Gastroesophageal sphincter (tissue), 4 donors: ENCODE data around the gene HDAC4. TPM values are rescaled to one million over a fixed set of nuclear protein-coding genes. Genes with fewer than 3 reads are reported as not detected.

Experiments used
- ATAC-seq: fragments of 150-250 bp; one replicate; pipeline ENCODE4 v1.9.1; 2016; ENCODE audit warnings: mild to moderate bottlenecking, moderate library complexity
- H3K27ac ChIP-seq, 4 donors: fragments of 200-600 bp; sonication (generic) in 3 of 4; 1 replicate in 3 of 4; 2 replicates in 1 of 4; pipeline ENCODE4 v1.5.1; 2016 to 2019
- H3K27me3 ChIP-seq: fragments of 200-600 bp; sonication (generic); one replicate; pipeline ENCODE4 v1.5.1; 2019
- H3K36me3 ChIP-seq, 2 donors: fragments of 200-600 bp; sonication (generic); one replicate each; pipeline ENCODE4 v1.5.1; 2019; ENCODE audit warnings: control low read depth in 1 of 2
- H3K4me1 ChIP-seq, 3 donors: fragments of 200-600 bp; sonication (generic); 1 replicate in 2 of 3; 2 replicates in 1 of 3; pipeline ENCODE4 v1.5.1; 2016 to 2019; ENCODE audit warnings: control low read depth in 2 of 3
- H3K4me3 ChIP-seq, 2 donors: fragments of 200-600 bp; sonication (generic); one replicate each; pipeline ENCODE4 v1.5.1; 2019; ENCODE audit warnings: mild to moderate bottlenecking in 1 of 2, moderate library complexity in 1 of 2
- H3K9me3 ChIP-seq, 3 donors: fragments of 200-600 bp; sonication (generic); one replicate each; pipeline ENCODE4 v1.5.1; 2017 to 2019; ENCODE audit warnings: control low read depth in 2 of 3
- CTCF ChIP-seq, 4 experiments: fragments of 200-600 bp in 2 of 4; fragments of 450-650 bp in 2 of 4; sonication (generic) in 1 of 4; IDR thresholded peaks; one replicate each; pipeline ENCODE4 v1.5.1; 2017 to 2019; ENCODE audit warnings: antibody characterized with exemption in 4 of 4, mild to moderate bottlenecking in 2 of 4, moderate library complexity in 2 of 4
- EP300 ChIP-seq: sonication (generic); formaldehyde crosslinking; IDR thresholded peaks from one replicate; pipeline ENCODE4 v1.6.1; 2017; ENCODE audit warnings: antibody characterized with exemption, mild to moderate bottlenecking
- POLR2A ChIP-seq, 2 donors: fragments of 450-650 bp; IDR thresholded peaks; one replicate each; pipeline ENCODE4 v1.6.1; 2017; ENCODE audit warnings: antibody characterized with exemption in 2 of 2, mild to moderate bottlenecking in 2 of 2, moderate library complexity in 1 of 2
- POLR2AphosphoS5 ChIP-seq: sonication (generic); formaldehyde crosslinking; IDR thresholded peaks from one replicate; pipeline ENCODE4 v1.6.1; 2017; ENCODE audit warnings: antibody characterized with exemption
- WGBS, 2 donors: methylation state at CpG; one replicate each; pipeline ENCODE4 v1.1.5; 2018; ENCODE audit warnings: low coverage in 1 of 2; 5-methylcytosine and 5-hydroxymethylcytosine counted together
- total RNA-seq, 4 donors: library from RNA; depleted of rRNA; stranded (reverse); fragments of >200 nt; gene quantifications; one replicate each; pipeline ENCODE4 v1.1.0, GENCODE V29; 2016

Gene HDAC4
- total RNA-seq, 4 donors from 2014 or later: 41.3 to 104 (median 85.8) TPM

- peak; percentile 77 for ATAC-seq
- WGBS, 2 donors: no CpG with 5 or more reads among the region's 34 CpGs
- Histone ChIP-seq H3K4me3 (peak overlapping the region in 1 of 2 donors; percentile 11), H3K36me3 (no peaks in the 10 kb centered on the region), H3K27ac (peak overlapping the region in 3 of 4 donors; percentile 78 to 86 (median 84)), H3K4me1 (peaks cover 0 to 96% (median 46%) of the 10 kb centered on the region in 3 donors), H3K9me3 (no peaks in the 10 kb centered on the region), H3K27me3 (no peaks in the 10 kb centered on the region)
- TF ChIP-seq CTCF (IDR thresholded peaks at IDR 0.05) (peak in 1 of 4 experiments; percentile 9), POLR2AphosphoS5 (peak; percentile 57), POLR2A (IDR thresholded peaks at IDR 0.05) (no peak)
Observed at GRCh38 chr2:239275044-239275685, 125.7 kb downstream of the HDAC4 start.

GRCh38 chr2:239274391-239275043, 126.3 kb downstream of the HDAC4 start:
- Histone ChIP-seq H3K4me3 (peak overlapping the region in 1 of 2 donors; percentile 11), H3K4me1 (peaks cover 0 to 96% (median 41%) of the 10 kb centered on the region in 3 donors), H3K27ac (peak overlapping the region in 3 of 4 donors; percentile 78 to 86 (median 84)), H3K9me3 (no peaks in the 10 kb centered on the region), H3K27me3 (no peaks in the 10 kb centered on the region), H3K36me3 (no peaks in the 10 kb centered on the region)
- WGBS, 2 donors: 70 to 78% methylated on average over 6 to 10 of the region's 16 CpGs
- peak; percentile 52 for ATAC-seq
- TF ChIP-seq POLR2AphosphoS5: no peak
- no peak for TF ChIP-seq POLR2A (IDR thresholded peaks at IDR 0.05)
- TF ChIP-seq CTCF (IDR thresholded peaks at IDR 0.05): no peak
- TF ChIP-seq EP300: no peak

- H3K27me3 ChIP-seq: no peaks in the 10 kb centered on the region
- H3K4me1 ChIP-seq: peaks cover 0 to 96% (median 37%) of the 10 kb centered on the region in 3 donors
- peak overlapping the region in 3 of 4 donors; percentile 78 to 86 (median 84) for H3K27ac ChIP-seq
- ATAC-seq: no peak
- TF ChIP-seq EP300: no peak
- no peak for TF ChIP-seq POLR2A (IDR thresholded peaks at IDR 0.05)
- TF ChIP-seq CTCF (IDR thresholded peaks at IDR 0.05): no peak
- no peak for TF ChIP-seq POLR2AphosphoS5
- H3K36me3 ChIP-seq: no peaks in the 10 kb centered on the region
- WGBS, 2 donors: 66 to 84% methylated on average over 8 to 13 of the region's 23 CpGs
- H3K9me3 ChIP-seq: no peaks in the 10 kb centered on the region
- no peak overlapping the region for H3K4me3 ChIP-seq
Observed at GRCh38 chr2:239273280-239274234, 127.3 kb downstream of the HDAC4 start.

- Histone ChIP-seq H3K36me3 (no peaks in the 10 kb centered on the region), H3K27me3 (no peaks in the 10 kb centered on the region), H3K9me3 (no peaks in the 10 kb centered on the region), H3K4me1 (peaks cover 0 to 99% (median 45%) of the 10 kb centered on the region in 3 donors), H3K4me3 (no peak overlapping the region), H3K27ac (peak overlapping the region in 3 of 4 donors; percentile 38 to 84 (median 46))
- WGBS, 2 donors: 93 to 95% methylated on average over 3 of the region's 9 CpGs
- no peak for ATAC-seq
- TF ChIP-seq EP300 (no peak), POLR2AphosphoS5 (no peak)
Observed at GRCh38 chr2:239272626-239273025, 128.2 kb downstream of the HDAC4 start.

- peaks cover 2 to 99% (median 53%) of the 10 kb centered on the region in 3 donors for H3K4me1 ChIP-seq
- no peak for ATAC-seq
- no peaks in the 10 kb centered on the region for H3K27me3 ChIP-seq
- no peaks in the 10 kb centered on the region for H3K9me3 ChIP-seq
- no peak for TF ChIP-seq EP300
- no peak for TF ChIP-seq POLR2A (IDR thresholded peaks at IDR 0.05)
- no peak for TF ChIP-seq POLR2AphosphoS5
- TF ChIP-seq CTCF (IDR thresholded peaks at IDR 0.05): no peak
- H3K36me3 ChIP-seq: no peaks in the 10 kb centered on the region
- WGBS, 2 donors: 31 to 53% methylated on average over 4 to 5 of the region's 5 CpGs
- no peak overlapping the region for H3K4me3 ChIP-seq
- H3K27ac ChIP-seq: peak overlapping the region in 3 of 4 donors; percentile 38 to 84 (median 39)
Observed at GRCh38 chr2:239271882-239272281, 128.9 kb downstream of the HDAC4 start.
